Testis (tissue), 2 donors: Measurements from ENCODE around the gene ADRM1.

ENCODE experiments used
- POLR2A ChIP-seq: fragments of 450-650 bp; IDR thresholded peaks from one replicate; pipeline ENCODE4 v1.6.1; 2017; ENCODE audit warnings: antibody characterized with exemption, mild to moderate bottlenecking, moderate library complexity
- TF ChIP-seq, protein P1 (sequence below), 3 experiments: fragments of 450-650 bp in 2 of 3; fragments of 200-600 bp in 1 of 3; sonication (generic) in 1 of 3; IDR thresholded peaks; one replicate each; pipeline ENCODE4 v1.5.1; 2016 to 2019; ENCODE audit warnings: antibody characterized with exemption in 3 of 3, mild to moderate bottlenecking in 2 of 3, moderate library complexity in 1 of 3

DNA sequence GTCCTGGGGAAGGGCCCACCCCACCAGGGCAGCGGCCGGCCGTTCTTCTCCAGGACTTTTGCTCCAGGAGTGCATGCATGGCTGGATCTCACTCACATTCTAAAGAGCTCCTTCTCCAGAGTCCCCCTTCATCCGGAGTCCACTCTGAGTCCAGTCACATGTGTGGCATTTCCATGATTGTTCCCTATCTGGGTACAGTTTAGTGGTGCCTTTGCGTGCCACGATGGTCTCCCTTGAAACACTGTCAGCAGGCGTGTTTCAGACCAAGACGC, 43.6 kb upstream of the ADRM1 start:
- TF ChIP-seq, protein P1, sequence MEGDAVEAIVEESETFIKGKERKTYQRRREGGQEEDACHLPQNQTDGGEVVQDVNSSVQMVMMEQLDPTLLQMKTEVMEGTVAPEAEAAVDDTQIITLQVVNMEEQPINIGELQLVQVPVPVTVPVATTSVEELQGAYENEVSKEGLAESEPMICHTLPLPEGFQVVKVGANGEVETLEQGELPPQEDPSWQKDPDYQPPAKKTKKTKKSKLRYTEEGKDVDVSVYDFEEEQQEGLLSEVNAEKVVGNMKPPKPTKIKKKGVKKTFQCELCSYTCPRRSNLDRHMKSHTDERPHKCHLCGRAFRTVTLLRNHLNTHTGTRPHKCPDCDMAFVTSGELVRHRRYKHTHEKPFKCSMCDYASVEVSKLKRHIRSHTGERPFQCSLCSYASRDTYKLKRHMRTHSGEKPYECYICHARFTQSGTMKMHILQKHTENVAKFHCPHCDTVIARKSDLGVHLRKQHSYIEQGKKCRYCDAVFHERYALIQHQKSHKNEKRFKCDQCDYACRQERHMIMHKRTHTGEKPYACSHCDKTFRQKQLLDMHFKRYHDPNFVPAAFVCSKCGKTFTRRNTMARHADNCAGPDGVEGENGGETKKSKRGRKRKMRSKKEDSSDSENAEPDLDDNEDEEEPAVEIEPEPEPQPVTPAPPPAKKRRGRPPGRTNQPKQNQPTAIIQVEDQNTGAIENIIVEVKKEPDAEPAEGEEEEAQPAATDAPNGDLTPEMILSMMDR (IDR thresholded peaks at IDR 0.05), result no peak
- no peak for TF ChIP-seq POLR2A
